ENCODE measurements around the gene SYTL4.
A peak's percentile ranks its signal among the peaks of the same experiment; 100 is the strongest.

DNA sequence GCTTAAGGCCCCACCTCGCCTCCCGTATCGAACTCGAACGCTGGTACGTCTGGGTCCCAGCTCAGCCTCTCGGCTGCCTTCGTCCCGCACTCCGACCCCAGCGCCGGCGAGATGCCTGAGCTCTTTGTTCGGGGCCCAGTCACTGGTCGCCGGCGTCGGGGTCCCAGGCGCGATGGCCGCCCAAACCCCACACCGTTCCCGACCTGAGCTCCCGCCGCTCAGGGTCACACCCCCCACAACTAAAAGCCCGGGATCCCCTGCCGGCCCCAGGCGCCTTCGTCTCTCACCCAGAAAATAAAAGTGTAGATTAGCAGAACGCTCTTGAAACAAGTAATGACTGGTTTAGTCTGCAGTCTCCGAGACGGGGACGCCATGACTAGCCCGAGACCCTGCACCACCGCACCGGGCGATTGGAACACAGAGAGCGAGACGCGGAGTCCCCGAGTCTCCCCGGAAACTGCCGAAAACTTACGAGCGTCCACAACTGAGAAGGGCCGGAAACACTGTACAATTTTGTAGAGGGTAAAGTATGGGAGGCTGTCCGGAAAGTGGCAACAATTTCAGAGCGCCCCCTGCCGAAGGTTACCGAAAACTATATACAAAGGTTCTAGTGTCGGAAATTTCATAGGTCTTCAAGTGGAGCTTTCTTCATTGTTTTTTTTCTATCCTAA is 95.5 kb downstream of the SYTL4 start, which contains the start of gene TSPAN6:
- TF ChIP-seq, protein P1, sequence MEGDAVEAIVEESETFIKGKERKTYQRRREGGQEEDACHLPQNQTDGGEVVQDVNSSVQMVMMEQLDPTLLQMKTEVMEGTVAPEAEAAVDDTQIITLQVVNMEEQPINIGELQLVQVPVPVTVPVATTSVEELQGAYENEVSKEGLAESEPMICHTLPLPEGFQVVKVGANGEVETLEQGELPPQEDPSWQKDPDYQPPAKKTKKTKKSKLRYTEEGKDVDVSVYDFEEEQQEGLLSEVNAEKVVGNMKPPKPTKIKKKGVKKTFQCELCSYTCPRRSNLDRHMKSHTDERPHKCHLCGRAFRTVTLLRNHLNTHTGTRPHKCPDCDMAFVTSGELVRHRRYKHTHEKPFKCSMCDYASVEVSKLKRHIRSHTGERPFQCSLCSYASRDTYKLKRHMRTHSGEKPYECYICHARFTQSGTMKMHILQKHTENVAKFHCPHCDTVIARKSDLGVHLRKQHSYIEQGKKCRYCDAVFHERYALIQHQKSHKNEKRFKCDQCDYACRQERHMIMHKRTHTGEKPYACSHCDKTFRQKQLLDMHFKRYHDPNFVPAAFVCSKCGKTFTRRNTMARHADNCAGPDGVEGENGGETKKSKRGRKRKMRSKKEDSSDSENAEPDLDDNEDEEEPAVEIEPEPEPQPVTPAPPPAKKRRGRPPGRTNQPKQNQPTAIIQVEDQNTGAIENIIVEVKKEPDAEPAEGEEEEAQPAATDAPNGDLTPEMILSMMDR (IDR thresholded peaks at IDR 0.05; ENCODE audit: low read depth, low read length, poor library complexity, severe bottlenecking): peak; percentile 33
- no peak for TF ChIP-seq EZH2phosphoT487 (IDR thresholded peaks at IDR 0.05; ENCODE audit: borderline replicate concordance, low read length)
